HG03066 (cell line): ENCODE results near the gene ELMOD1.

ENCODE experiments used
- ATAC-seq: cut with Tn5 transposase; IDR thresholded peaks from one replicate; pipeline ENCODE4 v1.9.1; 2021; ENCODE audit warnings: low read depth; ENCODE audit not compliant: unreplicated experiment

ELMOD1 gene

DNA sequence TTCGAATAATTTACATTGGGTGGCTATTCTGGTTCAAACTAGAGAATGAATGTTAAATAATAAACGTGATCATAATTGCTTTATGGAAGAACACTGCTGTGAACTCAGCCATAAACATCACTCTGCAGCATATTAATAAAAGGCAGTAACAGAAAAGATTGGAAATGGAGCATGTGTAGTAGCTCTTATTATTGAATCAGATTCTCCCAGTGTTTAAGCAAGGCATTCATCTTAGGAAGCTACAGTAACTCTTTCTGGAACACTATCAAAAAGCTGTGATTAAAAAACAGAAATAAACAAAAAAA, 34.7 kb downstream of the ELMOD1 start:
- ATAC-seq = no peak

DNA sequence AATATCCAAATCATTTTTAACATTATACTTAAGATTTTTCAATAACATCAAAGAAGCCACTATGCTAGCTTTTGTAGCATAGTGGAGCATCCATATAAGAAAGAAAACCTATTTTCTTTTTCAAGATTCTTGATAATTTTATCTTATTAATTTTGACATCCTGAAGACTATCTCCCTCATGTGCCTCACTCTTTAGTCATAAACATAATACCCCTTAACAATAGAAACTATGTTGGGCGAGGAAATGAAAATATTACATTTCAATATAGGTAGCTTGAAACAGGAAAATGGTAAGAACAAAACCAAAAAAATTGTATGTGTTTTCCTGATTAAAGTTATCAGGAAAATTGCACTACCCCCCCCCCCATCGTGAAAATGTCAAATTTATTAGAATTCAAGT, 40.1 kb downstream of the ELMOD1 start:
- no peak for ATAC-seq

DNA sequence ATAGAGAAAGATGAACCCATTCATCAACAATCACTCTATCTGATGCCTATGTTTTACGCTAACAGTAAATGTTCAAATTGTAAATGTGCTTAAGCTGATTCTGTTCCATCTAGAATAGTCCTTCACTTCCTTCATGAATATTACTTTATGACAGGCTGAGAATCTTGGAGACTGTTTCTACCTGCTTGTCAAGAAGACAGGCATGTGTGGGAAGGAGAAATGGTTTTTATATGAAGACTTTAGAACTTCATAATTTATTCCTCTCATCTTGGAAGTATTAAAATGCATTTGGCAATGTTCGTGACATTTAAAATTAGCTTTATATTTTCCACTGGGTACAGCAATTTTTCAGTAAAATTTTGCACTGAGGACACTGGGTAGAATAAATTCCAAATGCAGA, 41.0 kb downstream of the ELMOD1 start:
- ATAC-seq = no peak

- no peak for ATAC-seq
Observed at GRCh38 chr11:107646783-107647182, 55.8 kb downstream of the ELMOD1 start.

DNA sequence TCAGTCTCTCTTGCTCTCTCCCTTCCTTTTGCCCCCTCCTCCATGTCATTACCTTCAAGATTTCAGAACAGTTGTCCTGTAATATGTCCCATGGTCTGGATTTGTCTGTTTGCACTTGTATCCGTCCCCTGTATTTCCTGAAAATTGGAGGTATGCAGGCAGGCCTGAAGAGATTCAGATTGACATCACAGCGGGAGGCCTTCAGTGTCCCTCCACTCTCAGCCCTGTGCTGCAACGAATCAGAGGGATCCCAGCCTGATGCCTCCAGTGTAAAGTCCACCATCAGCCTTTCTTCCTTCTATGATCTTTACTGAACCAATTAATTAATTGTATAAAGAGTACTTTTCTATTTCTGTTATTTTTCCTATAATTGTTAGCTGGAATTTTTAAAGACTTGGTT, 57.3 kb downstream of the ELMOD1 start:
- no peak for ATAC-seq

DNA sequence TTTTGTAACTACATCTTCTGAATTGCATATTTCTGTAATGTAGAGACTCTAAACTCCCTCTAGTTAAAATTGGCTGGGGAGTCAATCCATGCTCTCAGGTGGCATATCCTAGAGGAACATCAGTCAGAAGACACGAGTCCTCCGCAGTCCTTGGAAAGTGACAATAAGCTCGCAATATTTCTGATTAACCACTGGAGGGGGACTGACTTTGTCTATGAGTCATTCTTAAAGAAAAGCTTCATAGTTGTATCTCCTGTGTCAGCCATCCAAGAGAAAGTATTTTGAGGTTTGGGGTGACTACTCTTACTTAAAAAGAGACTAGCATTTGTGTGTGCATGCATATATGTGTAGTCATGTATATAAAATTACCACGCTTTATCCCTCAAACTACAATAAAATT, 60.7 kb downstream of the ELMOD1 start:
- no peak for ATAC-seq

DNA sequence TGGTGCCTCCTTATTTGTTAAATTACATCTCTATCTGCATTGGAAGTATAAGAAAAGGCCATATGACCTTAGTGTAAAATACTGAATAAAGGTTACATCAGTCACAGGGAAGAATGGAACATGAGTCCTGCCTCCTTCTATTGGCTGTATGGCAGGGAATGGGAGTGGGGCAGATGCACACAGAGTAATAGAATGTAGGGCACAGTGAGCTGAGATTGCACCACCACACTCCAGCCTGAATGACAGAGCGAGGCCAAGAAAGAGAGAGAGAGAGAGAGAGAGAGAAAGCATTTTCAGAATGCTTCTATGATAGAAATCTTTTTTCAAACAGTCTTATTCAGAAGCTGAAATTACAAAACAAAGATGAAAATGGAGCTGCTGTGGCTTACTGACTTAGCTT, 62.1 kb downstream of the ELMOD1 start:
- no peak for ATAC-seq

DNA sequence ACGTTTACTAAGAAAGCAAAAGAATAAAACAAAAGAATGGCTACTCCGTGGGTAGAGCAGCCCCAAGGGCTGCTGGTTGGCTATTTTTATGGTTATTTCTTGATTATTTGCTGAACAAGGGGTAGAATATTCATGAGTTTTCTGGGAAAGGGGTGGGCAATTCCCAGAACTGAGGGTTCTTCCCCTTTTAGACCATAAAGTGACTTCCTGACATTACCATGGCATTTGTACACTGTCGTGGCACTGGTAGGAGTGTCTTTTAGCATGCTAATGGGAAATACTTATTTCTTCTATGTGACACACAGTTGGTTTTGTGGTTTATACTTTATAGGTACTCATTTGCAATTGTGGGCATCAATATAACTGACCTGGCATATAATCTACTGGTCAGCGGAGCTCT, 64.7 kb downstream of the ELMOD1 start:
- ATAC-seq = no peak

GRCh38 chr11:107659310-107659709, 68.4 kb downstream of the ELMOD1 start:
- no peak for ATAC-seq

DNA sequence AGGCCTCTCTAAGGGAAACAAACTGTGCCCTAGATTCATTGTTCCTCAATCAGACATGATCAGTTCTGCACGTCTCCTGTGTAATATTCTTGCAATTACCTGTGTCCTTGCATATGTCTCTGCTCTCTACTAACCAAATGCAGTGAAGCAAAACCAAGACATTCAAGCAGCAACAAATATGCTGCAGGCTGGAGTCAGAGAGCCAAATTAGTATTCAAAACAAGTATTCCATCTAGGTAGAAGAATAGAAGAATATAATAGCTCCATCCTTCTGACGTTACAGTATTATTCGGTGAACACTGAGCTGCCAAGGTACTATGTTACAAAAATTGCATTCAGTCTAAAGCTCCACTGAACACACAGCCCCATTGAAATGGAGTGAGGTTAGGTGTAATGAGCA, 69.1 kb downstream of the ELMOD1 start:
- ATAC-seq = no peak

GRCh38 chr11:107661656-107662055, 70.7 kb downstream of the ELMOD1 start:
- ATAC-seq = no peak

DNA sequence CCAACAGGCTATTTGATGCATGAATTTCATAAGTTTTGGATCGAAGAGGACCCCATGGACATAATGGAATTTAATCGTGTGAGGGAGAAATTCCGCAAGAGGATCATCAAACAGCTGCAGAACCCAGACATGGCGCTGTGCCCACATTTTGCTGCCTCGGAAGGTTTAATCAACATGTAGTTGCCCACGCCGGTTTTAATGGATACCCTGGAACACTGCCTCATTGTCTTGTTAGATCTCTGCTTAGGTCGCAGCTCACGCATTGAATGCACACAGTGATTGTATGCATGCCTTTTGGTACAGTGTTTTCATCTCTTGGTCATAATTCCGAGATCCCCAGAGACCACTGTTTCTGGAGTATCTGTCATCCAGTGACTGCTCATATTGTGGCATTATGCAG, 74.1 kb downstream of the ELMOD1 start:
- ATAC-seq = no peak

- no peak for ATAC-seq
Observed at GRCh38 chr11:107666911-107667613, 76.1 kb downstream of the ELMOD1 start.

DNA sequence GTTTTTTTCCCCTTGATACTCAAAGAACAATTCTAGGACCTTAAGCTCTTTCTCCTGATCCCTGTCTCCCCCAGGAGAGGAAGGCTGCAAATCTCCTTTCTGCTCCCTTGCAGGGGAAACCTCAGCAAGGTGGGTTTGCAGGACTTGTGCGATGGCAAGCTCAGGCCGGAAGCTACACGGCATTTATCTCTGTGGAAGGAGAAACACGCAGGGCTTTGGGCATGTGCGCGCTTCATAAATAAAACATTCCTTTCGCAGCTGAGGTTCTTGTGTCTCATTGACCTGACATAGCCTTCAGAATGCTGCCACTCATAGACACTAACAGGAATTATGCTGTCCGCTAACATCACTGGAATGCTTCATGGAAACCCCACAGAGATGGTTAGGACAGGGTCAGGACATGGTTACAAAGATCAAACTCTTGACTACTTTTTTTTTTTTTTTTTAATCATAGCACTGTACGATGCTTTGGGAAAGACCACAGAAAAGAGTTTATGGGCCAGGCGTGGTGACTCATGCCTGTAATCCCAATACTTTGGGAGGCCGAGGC, 78.3 kb downstream of the ELMOD1 start:
- no peak for ATAC-seq

- ATAC-seq = no peak
Observed at GRCh38 chr11:107669893-107670601, 79.1 kb downstream of the ELMOD1 start.

DNA sequence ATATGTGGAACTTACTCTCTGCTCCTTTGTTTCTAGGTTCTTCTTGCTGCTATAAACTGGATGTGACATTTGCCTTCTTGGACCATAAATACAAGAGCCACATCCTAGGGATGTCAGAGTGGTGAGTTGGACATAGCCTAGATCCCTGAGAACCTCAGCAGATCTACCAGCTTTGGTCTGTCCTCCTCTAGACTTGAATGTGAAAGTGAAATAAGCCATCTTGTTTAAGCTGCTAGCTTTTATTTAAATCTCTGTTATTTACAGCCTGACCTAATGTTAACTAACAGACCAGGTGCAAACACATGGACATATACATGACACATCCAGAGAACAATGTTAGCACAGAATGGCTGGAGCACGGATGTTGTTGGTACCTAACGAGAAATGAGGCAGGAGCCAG, 85.0 kb downstream of the ELMOD1 start:
- no peak for ATAC-seq

- no peak for ATAC-seq
Observed at GRCh38 chr11:107676336-107677057, 85.5 kb downstream of the ELMOD1 start.

DNA sequence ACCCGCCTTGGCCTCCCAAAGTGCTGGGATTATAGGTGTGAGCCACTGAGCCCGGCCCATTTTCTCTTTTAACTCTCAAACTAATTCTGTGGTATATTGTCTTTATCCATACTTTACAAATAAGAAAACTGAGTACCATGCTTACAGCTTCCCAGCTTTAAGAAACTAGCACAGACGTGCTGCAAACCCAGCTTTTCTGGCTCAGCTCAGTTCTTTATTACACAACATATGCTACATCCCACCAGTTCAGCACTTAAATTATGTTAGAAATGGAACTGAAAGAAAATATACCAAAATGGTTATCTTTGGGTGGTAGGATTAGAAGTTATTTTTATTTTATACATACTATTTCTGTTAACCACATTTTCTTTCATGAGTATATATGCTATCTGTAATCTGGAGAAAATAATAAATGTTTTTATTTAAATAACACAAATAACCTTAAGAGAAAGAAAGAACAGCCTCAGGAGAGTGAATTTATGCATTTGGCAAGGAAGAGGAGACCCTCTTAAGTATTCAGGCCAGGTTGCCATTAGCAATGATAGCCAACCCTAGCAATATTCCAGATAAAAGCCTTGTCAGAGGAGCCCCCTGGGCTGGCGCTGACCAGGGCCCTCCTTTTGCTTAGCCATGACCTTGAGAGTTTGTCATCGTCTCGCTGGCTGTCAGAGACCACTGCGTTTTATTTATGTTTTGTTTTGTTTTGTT, 87.1 kb downstream of the ELMOD1 start:
- ATAC-seq = no peak

DNA sequence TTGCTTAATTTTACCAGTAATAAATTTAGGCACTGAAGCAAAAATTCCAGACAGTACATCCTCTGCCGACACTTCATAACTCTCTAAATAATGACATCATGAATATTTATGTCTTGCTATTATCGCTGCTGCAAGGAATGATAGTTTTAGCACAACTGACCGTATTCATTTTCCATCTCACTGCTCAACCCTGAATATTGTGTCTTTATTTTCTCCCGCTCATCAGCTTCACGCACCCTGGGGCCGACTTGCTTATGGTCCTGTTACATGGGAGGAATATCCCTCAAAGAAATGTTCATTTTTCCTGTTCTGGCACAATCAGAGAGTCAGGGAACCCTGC, 87.7 kb downstream of the ELMOD1 start:
- ATAC-seq = no peak

GRCh38 chr11:107679255-107680024, 88.5 kb downstream of the ELMOD1 start:
- ATAC-seq = no peak
